T-helper 2 cell (primary cell): ENCODE results near the gene CHCHD3.
A peak's percentile ranks its signal among the peaks of the same experiment; 100 is the strongest.
"Not testable (repeated sequence)": the region's sequence is repeated elsewhere in the genome, so short reads cannot be mapped to it uniquely, and the experiment has no call there.

ENCODE experiments used
- DNase-seq, 5 experiments: peaks; one replicate each; pipeline versions ENCODE4 v3.0.0 to v3.0.0-alpha.2; 2012 to 2022

CHCHD3 gene

GRCh38 chr7:132943645-132944044 is 138.2 kb downstream of the CHCHD3 start:
- peak in 1 of 5 experiments; percentile 48 for DNase-seq

- DNase-seq: no peak
Measured at GRCh38 chr7:132942701-132943100, 139.2 kb downstream of the CHCHD3 start.

- DNase-seq: no peak
Measured at GRCh38 chr7:132941905-132942304, 140.0 kb downstream of the CHCHD3 start.

- DNase-seq: no peak
Measured at GRCh38 chr7:132941428-132941827, 140.5 kb downstream of the CHCHD3 start.

GRCh38 chr7:132940084-132940483 is 141.8 kb downstream of the CHCHD3 start:
- no peak for DNase-seq

GRCh38 chr7:132939495-132939894 is 142.4 kb downstream of the CHCHD3 start:
- no peak for DNase-seq

GRCh38 chr7:132937286-132937685 is 144.6 kb downstream of the CHCHD3 start:
- DNase-seq: no peak

GRCh38 chr7:132935608-132936007 is 146.3 kb downstream of the CHCHD3 start:
- DNase-seq: no peak

GRCh38 chr7:132934017-132934416 is 147.9 kb downstream of the CHCHD3 start:
- no peak for DNase-seq

GRCh38 chr7:132933072-132933458 is 148.8 kb downstream of the CHCHD3 start:
- peak in 1 of 5 experiments; percentile 75 for DNase-seq

GRCh38 chr7:132932296-132933071 is 149.4 kb downstream of the CHCHD3 start:
- DNase-seq: no peak

GRCh38 chr7:132930881-132931280 is 151.0 kb downstream of the CHCHD3 start:
- no peak for DNase-seq

- peak in 1 of 5 experiments; percentile 23 for DNase-seq
Measured at GRCh38 chr7:132929944-132930343, 151.9 kb downstream of the CHCHD3 start.

- DNase-seq: no peak
Measured at GRCh38 chr7:132919771-132920170, 162.1 kb downstream of the CHCHD3 start.

GRCh38 chr7:132915647-132916046 is 166.2 kb downstream of the CHCHD3 start:
- DNase-seq: no peak

GRCh38 chr7:132910657-132911056 is 171.2 kb downstream of the CHCHD3 start:
- no peak for DNase-seq

GRCh38 chr7:132907380-132907940 is 174.4 kb downstream of the CHCHD3 start:
- DNase-seq: no peak

GRCh38 chr7:132906193-132906835 is 175.6 kb downstream of the CHCHD3 start:
- DNase-seq: no peak

GRCh38 chr7:132905136-132905535 is 176.8 kb downstream of the CHCHD3 start:
- DNase-seq: not testable (repeated sequence)

GRCh38 chr7:132904209-132904608 is 177.7 kb downstream of the CHCHD3 start:
- DNase-seq: no peak

GRCh38 chr7:132902294-132902693 is 179.6 kb downstream of the CHCHD3 start:
- not testable (repeated sequence) for DNase-seq

- DNase-seq: no peak
Measured at GRCh38 chr7:132901241-132901640, 180.6 kb downstream of the CHCHD3 start.

GRCh38 chr7:132899833-132900232 is 182.1 kb downstream of the CHCHD3 start:
- no peak for DNase-seq

- not testable (repeated sequence) for DNase-seq
Measured at GRCh38 chr7:132898641-132899175, 183.2 kb downstream of the CHCHD3 start.
